Activated CD4-positive, alpha-beta T cell treated with anti-CD3 and anti-CD28 coated beads for 1 hour (primary cell): Measurements from ENCODE around the gene MAPK8.
"Not testable (repeated sequence)": the region's sequence is repeated elsewhere in the genome, so short reads cannot be mapped to it uniquely, and the experiment has no call there.

Source experiments
- DNase-seq: peaks from one replicate; pipeline ENCODE4 v3.0.0-alpha.2; 2020

MAPK8 gene

DNA sequence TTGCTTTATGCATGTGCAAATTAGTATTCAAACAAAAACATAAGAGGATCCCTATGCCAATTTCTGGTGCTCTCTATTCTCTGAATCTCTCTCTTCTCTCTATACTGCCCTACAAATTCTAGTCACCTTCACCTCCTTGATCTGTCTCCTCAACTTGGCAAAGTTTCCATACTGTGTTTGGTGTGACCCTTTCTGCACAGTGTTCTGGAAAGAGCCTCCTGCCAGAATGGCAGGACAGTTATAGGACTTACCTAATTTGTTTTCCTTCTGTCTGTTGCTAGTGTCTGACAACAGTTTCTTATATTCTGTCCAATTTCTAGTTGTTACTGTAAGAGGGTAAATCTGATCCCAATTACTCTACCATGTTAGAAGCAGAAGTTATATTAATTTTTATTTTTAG is 34.3 kb downstream of the MAPK8 start:
- DNase-seq = no peak

GRCh38 chr10:48343106-48343505 is 36.6 kb downstream of the MAPK8 start:
- DNase-seq = no peak

DNA sequence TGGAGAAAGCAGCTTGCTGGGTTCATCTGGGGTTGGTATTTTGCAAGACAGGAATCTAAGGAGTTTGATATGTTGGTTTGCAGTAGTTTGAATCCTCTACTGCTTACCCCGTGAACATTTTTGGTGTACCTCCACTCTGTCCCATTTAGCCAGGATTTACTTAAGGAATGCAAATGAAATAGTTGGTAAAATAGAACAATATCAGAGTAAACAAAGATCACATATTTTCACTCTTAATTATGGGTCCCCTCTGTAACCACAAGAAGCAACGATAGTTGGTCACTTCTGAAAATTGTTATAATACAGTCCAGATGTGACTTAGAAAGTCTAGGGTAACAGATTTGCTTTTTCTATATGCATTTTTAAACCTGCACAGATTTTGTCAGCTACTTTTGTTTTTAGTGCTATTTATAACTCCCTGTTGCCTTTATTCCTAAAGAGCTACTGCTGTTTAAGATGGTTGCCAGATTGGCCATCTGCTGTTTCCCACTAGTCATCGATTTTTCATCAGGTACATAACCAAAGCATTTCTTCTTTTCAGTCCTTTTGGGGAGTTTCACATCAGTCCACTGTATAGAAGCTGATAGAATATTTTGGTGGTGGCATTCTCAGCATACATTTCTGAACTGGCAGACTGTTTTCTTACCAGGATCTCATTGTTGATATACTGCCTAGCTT is 37.6 kb downstream of the MAPK8 start:
- DNase-seq = no peak

DNA sequence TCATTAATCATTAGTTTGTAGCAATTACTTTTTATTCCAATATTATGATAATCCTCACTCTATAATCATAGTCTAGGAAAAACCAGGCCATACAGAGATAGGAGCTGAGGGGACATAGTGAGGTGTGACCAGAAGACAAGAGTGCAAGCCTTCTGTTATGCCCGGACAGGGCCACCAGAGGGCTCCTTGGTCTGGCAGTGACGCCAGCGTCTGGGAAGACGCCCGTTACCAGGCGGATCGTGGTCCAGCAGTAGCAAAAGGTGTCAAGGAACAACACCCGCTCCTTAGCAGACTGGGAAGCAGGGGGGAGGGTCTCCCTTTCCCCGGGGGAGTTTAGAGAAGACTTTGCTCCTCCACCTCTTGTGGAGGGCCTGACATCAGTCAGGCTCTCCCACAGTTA is 39.8 kb downstream of the MAPK8 start:
- DNase-seq = not testable (repeated sequence)

GRCh38 chr10:48347539-48347938 is 41.1 kb downstream of the MAPK8 start:
- DNase-seq = not testable (repeated sequence)

DNA sequence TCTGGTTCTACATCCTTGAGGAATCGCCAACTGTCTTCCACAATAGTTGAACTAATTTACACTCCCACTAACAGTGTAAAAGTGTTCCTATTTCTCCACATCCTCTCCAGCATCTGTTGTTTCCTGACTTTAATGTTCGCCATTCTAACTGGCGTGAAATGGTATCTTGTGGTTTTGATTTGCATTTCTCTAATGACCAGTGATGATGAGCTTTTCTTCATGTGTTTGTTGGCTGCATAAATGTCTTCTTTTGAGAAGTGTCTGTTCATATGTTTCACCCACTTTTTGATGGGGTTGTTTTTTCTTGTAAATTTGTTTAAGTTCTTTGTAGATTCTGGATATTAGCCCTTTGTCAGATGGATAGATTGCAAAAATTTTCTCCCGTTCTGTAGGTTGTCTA is 41.5 kb downstream of the MAPK8 start:
- not testable (repeated sequence) for DNase-seq

GRCh38 chr10:48353246-48353645 is 46.8 kb downstream of the MAPK8 start:
- no peak for DNase-seq

- DNase-seq = no peak
These were observed 51.2 kb downstream of the MAPK8 start for GRCh38 chr10:48357631-48358030.

- no peak for DNase-seq
These were observed 51.7 kb downstream of the MAPK8 start for GRCh38 chr10:48358162-48358561.

- no peak for DNase-seq
These were observed 52.4 kb downstream of the MAPK8 start for GRCh38 chr10:48358838-48359237.

GRCh38 chr10:48361176-48361575 is 54.7 kb downstream of the MAPK8 start:
- DNase-seq = no peak

GRCh38 chr10:48363617-48364355 is 57.3 kb downstream of the MAPK8 start:
- no peak for DNase-seq

DNA sequence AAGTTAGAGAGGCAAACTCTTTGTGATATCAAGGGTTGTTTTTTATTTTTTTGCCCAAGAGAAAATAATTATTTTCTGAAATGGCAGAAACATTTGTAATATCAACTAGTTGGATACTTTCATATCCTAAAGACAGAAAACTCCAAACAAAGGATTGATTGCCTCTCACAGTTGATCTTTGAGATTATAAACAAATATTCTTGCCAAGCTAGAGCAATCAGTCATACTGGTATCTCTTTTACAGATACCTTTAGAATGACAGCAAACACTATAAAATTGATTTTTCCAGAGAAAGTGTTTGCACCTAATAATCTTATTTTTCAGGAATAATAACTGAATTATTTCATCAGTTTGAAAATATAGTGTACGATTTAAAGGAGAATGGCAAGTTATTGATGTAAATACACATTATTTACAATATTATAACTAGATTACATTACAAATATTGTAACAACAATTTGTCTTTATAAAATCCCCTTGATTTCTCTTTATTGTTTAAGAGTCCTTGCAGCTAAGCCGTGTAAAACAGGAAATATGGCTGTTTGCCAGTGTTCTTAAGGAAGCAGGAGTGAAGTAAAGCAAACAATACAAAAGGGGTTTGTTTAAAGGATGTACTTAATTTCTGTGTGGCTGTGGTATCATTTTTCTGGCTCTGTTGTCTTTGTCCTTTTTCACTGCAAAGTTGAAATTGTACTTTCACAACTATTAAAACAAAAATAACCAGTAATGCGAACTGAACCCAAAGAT is 58.4 kb downstream of the MAPK8 start:
- no peak for DNase-seq

DNA sequence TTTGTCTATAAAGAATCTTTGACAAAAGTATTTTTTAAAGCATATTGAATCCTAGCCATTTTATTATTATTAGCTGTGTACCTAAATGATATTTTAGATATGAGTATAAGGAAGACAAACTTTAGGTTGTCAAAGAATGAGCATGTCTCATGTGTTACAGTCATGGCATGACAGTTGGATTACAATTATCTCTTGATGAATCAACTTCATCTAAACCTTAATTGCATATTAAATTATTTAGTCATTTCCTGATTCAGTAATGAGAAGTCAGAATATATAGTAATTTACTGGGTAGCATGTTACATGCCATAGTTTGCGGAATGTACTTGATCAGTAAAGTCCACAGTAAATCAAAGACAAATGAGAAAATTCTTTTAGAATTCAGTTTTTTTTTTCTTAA is 59.2 kb downstream of the MAPK8 start:
- no peak for DNase-seq

DNA sequence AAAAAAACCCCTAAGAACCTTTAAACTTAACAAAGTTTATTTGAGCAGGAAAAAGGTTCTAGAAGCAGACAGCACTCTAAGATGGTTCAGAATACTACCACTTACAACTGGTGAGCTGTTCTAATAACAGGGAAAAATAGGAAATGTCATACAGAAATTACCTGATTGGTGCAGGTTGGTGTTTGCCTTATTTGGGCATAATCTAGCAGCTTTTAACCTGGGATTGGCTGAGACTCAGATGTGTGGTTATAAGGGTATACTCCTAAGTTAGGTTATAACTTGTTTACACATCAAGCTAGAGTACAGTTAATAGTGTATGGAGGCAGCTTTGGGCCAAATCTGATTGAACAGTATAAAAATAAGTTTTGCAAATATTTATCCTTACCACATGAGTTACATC is 59.8 kb downstream of the MAPK8 start:
- DNase-seq = no peak

- DNase-seq = no peak
These were observed 63.0 kb downstream of the MAPK8 start for GRCh38 chr10:48369501-48369900.

GRCh38 chr10:48377751-48378530 is 71.5 kb downstream of the MAPK8 start:
- DNase-seq = no peak

- DNase-seq = no peak
These were observed 72.2 kb downstream of the MAPK8 start for GRCh38 chr10:48378675-48379074.

DNA sequence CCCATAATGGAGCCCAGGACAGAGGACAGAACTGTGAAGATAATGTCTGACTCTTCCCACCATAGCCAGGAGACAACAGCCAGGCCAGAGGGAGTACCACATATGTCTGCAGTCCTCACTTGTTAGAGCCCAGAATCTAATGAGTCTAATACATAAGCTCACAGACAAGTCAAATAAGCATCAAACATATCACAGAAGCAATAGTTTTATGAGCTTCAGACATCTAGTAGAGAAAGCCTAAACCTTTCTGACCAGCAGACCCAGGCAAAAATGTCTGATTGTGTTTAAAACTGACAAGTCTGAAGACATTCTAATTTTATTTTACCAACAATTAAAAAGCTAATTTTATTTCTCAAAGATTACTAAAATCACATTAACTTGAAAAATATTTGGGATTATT is 75.5 kb downstream of the MAPK8 start:
- DNase-seq = no peak

- DNase-seq = no peak
These were observed 76.5 kb downstream of the MAPK8 start for GRCh38 chr10:48382982-48383381.

GRCh38 chr10:48383393-48383792 is 76.9 kb downstream of the MAPK8 start:
- no peak for DNase-seq

DNA sequence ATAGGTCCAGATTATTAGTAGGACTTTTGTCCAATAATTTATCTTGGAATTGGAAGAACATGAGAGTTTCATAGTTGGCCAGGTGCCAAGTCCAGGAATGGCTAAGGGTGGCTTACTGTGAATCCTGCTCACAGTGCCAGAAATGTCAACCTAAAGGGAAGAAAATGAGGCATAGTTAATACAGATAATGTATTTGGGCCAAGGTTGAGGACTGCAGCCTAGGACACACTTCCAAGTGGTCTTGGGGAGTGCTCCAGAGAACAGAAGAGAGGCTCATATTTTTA is 78.2 kb downstream of the MAPK8 start:
- DNase-seq = no peak

DNA sequence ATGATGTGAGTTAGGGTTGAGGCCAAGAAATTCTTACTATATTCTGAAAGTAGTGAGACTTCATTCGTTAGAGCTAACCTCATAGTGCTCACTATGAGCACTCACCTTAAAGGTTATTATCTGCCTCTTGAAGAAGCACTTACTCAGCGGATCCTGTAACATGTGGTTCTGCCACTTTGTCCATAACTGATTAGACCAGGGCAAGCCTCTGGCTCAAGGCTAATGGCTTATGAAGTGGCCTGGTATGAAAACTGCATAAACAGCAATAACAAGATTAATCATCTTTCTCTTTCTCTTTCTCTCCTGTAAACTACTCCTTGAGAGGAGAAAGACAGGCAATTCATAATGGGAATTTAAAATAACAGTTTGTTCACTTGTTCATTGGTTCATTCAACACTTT is 82.8 kb downstream of the MAPK8 start:
- DNase-seq = no peak
